Loucy (cell line): ENCODE results near the gene SEC23B.

ENCODE experiments used
- EZH2phosphoT487 ChIP-seq: fragments of 200-600 bp; IDR thresholded peaks from 2 replicates; pipeline ENCODE4 v1.6.1; 2018; ENCODE audit warnings: antibody characterized with exemption, mild to moderate bottlenecking, moderate library complexity, borderline replicate concordance
- TF ChIP-seq, protein P1 (sequence below): fragments of 200-600 bp; sonication (generic); conservative IDR thresholded peaks from 2 replicates; pipeline ENCODE4 v1.5.1; 2014; ENCODE audit warnings: mild to moderate bottlenecking, antibody characterized with exemption, low read length

DNA sequence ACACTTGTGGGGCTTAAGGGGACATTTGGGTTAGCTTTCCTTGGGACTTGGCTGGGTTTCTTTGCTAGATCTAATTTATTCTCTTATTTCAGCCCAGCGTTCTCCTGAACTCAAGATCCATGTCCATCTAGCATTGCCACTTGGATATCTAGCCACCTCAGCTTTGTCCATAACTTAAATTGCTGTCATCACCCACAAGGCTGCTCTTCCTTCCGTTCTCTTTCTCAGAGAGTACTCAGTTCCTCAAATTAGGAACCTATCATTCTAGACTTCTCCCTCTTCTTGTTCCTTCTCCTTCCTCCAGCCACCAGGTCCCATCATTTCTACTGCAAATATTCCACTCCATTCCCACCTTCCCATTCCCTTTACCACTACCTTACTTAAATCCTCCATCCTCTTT, 63.8 kb downstream of the SEC23B start:
- TF ChIP-seq, protein P1, sequence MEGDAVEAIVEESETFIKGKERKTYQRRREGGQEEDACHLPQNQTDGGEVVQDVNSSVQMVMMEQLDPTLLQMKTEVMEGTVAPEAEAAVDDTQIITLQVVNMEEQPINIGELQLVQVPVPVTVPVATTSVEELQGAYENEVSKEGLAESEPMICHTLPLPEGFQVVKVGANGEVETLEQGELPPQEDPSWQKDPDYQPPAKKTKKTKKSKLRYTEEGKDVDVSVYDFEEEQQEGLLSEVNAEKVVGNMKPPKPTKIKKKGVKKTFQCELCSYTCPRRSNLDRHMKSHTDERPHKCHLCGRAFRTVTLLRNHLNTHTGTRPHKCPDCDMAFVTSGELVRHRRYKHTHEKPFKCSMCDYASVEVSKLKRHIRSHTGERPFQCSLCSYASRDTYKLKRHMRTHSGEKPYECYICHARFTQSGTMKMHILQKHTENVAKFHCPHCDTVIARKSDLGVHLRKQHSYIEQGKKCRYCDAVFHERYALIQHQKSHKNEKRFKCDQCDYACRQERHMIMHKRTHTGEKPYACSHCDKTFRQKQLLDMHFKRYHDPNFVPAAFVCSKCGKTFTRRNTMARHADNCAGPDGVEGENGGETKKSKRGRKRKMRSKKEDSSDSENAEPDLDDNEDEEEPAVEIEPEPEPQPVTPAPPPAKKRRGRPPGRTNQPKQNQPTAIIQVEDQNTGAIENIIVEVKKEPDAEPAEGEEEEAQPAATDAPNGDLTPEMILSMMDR = no peak
- no peak for TF ChIP-seq EZH2phosphoT487
